Peyer's patch (tissue), 4 donors: Measurements from ENCODE around the gene CCL5.

Source experiments
- POLR2A ChIP-seq, 2 donors: fragments of 450-650 bp; IDR thresholded peaks; one replicate each; pipeline ENCODE4 v1.5.1; 2017; ENCODE audit warnings: antibody characterized with exemption in 2 of 2, mild to moderate bottlenecking in 2 of 2, moderate library complexity in 2 of 2
- TF ChIP-seq, protein P1 (sequence below), 6 experiments: fragments of 450-650 bp in 4 of 6; fragments of 200-600 bp in 2 of 6; sonication (generic) in 1 of 6; IDR thresholded peaks; one replicate each; pipeline ENCODE4 v1.5.1; 2017 to 2019; ENCODE audit warnings: antibody characterized with exemption in 6 of 6, mild to moderate bottlenecking in 3 of 6, moderate library complexity in 1 of 6

DNA sequence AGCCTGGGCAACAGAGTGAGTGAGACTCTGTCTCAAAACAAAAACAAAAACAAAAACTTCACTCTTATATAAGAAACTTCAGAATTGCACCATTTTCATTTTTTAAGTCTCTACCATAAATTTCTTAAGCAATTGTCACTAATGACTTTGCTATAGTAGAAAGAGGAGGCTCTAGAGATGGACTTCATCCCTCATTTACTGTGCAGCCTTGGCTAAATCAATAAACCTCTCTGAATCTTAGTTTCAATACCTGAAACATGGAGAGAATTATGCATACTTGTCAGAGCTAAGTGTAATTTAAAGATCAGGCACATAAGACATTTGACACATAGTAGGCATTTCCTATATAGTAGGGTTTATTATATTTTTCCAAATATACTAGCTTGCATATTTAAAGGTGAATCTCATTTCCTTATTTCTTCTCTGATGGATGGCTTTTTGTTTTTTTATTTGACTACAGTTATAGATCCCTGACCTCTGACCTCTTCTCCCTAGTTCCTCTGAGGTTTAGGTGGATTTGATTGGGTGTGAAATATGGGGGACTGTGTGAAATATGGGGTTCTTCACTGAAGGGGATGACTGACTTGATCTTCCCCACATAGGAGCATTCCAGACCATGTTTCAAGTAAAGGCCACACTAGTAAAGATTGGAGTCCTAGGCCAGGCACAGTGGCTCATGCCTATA lies 2.7 kb downstream of the CCL5 start:
- TF ChIP-seq, protein P1, sequence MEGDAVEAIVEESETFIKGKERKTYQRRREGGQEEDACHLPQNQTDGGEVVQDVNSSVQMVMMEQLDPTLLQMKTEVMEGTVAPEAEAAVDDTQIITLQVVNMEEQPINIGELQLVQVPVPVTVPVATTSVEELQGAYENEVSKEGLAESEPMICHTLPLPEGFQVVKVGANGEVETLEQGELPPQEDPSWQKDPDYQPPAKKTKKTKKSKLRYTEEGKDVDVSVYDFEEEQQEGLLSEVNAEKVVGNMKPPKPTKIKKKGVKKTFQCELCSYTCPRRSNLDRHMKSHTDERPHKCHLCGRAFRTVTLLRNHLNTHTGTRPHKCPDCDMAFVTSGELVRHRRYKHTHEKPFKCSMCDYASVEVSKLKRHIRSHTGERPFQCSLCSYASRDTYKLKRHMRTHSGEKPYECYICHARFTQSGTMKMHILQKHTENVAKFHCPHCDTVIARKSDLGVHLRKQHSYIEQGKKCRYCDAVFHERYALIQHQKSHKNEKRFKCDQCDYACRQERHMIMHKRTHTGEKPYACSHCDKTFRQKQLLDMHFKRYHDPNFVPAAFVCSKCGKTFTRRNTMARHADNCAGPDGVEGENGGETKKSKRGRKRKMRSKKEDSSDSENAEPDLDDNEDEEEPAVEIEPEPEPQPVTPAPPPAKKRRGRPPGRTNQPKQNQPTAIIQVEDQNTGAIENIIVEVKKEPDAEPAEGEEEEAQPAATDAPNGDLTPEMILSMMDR (IDR thresholded peaks at IDR 0.05) = no peak
- no peak for TF ChIP-seq POLR2A (IDR thresholded peaks at IDR 0.05)
